IPS-18c (cell line): ENCODE results near the gene PRND.
"Not testable (repeated sequence)": the region's sequence is repeated elsewhere in the genome, so short reads cannot be mapped to it uniquely, and the experiment has no call there.

Experiments used
- H3K4me3 ChIP-seq: 2 replicates; pipeline ENCODE4 v1.7.0; 2013; ENCODE audit warnings: low read depth, mild to moderate bottlenecking, low read length, moderate library complexity; ENCODE audit not compliant: insufficient read depth
- H3K9me3 ChIP-seq: one replicate; pipeline ENCODE4 v1.6.1; 2013; ENCODE audit warnings: mild to moderate bottlenecking, low read length, moderate library complexity; ENCODE audit not compliant: control insufficient read depth, insufficient read depth

Gene PRND

DNA sequence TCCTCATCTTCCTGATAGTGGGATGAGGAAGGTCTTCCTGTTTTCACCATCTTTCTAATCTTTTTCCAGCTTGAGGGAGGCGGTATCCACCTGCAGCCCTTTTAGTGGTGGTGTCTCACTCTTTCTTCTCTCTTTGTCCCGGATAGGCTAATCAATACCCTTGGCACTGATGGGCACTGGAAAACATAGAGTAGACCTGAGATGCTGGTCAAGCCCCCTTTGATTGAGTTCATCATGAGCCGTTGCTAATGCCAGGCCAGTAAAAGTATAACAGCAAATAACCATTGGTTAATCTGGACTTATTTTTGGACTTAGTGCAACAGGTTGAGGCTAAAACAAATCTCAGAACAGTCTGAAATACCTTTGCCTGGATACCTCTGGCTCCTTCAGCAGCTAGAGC is 21.8 kb upstream of the PRND start:
- H3K9me3 ChIP-seq: no peaks in the 10 kb centered on the region
- no peak overlapping the region for H3K4me3 ChIP-seq

GRCh38 chr20:4702562-4703280 is 19.0 kb upstream of the PRND start:
- H3K4me3 ChIP-seq: no peak overlapping the region; the same call in 1 of the 2 replicates
- no peaks in the 10 kb centered on the region for H3K9me3 ChIP-seq

- no peaks in the 10 kb centered on the region for H3K9me3 ChIP-seq
- no peak overlapping the region; the same call in 1 of the 2 replicates for H3K4me3 ChIP-seq
These were observed 18.4 kb upstream of the PRND start for GRCh38 chr20:4703281-4703676.

DNA sequence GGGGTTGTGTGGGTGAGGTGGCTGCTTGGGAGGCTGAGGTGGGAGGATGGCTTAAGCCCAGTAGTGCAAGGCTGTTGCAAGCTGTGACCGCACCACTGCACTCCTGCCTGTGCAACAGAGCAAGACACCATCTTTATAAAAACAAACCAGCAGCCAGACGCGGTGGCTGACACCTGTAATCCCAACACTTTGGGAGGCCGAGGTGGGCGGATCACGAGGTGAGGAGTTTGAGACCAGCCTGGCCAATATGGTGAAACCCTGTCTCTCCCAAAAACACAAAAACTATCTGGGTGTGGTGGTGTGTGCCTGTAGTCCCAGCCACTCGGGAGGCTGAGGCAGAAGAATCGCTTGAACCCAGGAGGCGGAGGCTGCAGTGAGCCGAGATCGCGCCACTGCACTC is 14.8 kb upstream of the PRND start:
- H3K4me3 ChIP-seq, H3K9me3 ChIP-seq: not testable (repeated sequence)

GRCh38 chr20:4708036-4708435 is 13.7 kb upstream of the PRND start:
- H3K4me3 ChIP-seq: no peak overlapping the region
- H3K9me3 ChIP-seq: peaks cover 2% of the 10 kb centered on the region

GRCh38 chr20:4708856-4709255 is 12.9 kb upstream of the PRND start:
- no peak overlapping the region for H3K4me3 ChIP-seq
- H3K9me3 ChIP-seq: peaks cover 5% of the 10 kb centered on the region

DNA sequence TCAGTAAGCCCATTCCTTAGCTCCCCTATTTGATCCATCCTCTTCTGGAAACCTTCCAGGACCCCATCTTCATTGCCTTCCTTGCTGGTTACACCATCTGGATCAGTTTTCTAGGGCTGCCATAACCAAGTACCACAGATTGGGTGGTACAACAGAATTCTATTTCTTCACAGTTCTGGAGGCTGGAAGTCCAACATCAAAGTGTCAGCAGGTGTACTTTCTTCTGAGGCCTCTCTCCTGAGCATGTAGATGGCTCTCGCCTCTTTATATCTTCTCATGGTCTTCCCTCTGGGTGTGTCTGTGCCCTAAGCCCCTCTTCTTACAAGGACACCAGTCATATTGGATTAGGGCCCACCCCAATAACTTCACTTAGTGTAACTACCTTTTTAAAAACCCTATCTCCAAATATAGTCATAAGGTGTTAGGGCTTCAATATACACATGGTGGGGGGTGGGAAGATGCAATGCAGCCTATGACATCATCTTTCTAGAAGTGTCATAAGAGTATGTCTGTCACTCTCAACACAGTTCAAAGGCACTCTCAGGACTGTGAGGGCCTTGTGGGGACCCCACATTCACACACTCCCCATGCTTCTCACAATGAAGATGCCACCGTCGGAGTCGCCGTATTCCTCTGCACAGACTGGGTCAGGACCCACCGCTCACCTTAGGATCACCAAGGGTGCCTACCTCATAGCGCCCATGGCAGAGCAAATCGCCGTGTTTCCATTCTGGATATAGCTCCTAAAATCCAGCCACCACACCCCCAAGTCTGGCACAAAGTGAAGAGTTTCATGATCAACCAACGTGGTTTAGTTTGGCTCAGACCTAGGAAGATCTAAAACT is 12.2 kb upstream of the PRND start:
- H3K9me3 ChIP-seq: peaks cover 5% of the 10 kb centered on the region
- no peak overlapping the region for H3K4me3 ChIP-seq

DNA sequence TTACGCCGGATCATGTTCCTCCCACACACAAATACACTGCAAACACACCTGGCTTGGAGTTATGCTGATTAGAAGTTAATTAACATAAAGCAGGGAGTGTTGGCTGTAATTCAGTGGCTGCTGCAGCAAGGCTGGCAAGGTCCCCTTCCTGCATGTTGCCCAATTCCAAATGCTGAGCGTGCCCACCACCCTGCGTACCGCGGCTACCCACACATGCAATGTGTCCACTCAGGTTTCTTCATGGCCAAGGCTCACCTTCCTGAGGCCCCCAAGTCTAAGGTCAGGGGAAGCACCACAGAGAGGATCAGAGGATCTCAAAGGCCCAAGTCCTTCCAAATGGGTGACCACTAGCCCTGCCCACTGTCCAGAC is 11.6 kb upstream of the PRND start:
- H3K4me3 ChIP-seq: no peak overlapping the region
- H3K9me3 ChIP-seq: peaks cover 5% of the 10 kb centered on the region

DNA sequence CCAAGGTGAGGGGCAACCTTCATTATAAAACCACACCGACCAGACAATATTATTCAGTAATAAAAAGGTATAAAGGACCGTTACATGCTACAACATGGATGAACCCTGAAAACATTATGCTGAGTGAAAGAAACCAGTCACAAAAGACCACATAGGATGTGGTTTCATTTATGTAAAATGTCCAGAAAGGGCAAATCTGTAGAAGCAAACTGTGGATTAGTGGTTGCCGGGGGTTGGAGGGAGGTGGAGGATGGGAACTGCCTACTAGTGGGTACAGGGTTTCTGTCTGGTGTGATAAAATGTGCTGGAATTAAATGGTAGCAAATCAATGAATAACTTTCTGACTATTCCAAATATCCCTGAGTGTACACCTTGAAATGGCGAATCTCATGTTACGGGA is 10.2 kb upstream of the PRND start:
- H3K4me3 ChIP-seq: no peak overlapping the region
- peaks cover 5% of the 10 kb centered on the region for H3K9me3 ChIP-seq

DNA sequence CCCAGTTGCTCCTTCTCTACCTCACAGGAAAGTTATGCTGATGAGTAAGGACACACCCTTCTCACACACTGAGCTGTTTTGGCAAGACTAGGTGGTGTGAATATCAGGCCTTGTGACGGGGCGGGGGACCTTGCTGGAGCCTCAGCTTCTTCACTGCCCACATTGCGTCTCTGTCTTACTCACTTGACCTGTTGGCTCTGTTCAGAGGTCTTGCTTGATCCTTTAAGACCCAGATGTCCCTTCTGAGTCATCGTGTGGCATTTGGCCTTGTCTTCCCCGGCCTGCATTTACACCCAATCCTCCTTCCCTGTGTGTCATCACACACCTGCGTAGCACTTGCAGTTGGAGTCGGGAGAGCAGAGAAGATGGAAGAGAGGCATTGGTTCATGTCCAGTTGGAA is 8.3 kb upstream of the PRND start:
- Histone ChIP-seq H3K9me3 (peaks cover 5% of the 10 kb centered on the region), H3K4me3 (no peak overlapping the region)

DNA sequence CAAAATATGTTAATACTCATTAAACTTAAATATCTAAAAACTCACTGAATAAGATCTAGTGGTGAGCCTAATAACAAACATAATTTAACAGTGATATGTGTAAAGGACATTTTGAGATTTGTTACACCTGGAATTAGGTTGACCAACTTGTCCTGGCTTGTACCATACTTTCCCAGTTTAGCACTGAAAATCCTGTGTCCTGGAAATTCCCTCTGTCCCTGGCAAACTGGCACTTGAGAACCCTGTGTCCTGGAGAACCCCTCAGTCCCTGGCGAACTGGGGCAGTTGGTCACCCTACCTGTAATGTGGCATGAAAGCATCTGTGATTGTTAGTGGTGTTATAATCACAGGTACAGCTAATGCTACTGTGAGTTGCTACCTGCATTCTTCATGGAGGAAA is 6.9 kb upstream of the PRND start:
- Histone ChIP-seq H3K9me3 (peaks cover 4% of the 10 kb centered on the region), H3K4me3 (no peak overlapping the region)

DNA sequence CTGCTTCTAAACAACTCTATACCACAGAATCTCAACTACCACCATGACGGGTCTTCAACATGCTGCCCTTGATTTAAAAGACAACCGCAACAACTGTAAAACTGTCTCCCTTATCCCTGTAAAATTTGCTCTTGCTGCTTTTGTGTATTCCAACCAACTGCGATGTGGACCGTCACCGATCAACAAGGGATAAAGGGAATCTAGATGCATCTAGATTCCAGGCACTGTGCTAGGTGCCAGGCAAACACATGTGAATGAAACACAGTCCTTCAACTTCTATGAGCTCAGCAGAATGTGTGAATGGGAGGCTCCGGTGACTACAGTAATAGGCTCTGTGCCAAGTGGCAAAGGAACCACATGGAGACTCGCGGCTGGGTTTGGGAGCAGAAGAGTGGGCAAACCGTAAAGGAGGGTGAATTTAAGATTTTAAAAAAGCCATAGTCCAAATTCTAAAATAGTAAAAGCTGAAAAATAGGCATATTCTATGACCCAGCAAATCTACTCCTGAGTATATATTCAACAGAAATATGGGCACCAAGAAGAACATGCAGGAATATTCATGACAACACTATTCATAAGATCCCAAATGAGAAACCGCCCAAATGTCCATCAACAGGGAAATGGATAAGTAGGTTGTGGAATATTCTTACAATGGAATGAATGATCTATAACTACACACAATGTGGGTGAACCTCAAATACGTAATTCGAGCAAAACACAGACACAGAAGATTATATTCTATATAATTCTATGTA is 3.7 kb upstream of the PRND start:
- H3K4me3 ChIP-seq: no peak overlapping the region
- H3K9me3 ChIP-seq: peaks cover 3% of the 10 kb centered on the region

- no peaks in the 10 kb centered on the region for H3K9me3 ChIP-seq
- no peak overlapping the region for H3K4me3 ChIP-seq
These were observed 2.5 kb upstream of the PRND start for GRCh38 chr20:4719190-4719589.

DNA sequence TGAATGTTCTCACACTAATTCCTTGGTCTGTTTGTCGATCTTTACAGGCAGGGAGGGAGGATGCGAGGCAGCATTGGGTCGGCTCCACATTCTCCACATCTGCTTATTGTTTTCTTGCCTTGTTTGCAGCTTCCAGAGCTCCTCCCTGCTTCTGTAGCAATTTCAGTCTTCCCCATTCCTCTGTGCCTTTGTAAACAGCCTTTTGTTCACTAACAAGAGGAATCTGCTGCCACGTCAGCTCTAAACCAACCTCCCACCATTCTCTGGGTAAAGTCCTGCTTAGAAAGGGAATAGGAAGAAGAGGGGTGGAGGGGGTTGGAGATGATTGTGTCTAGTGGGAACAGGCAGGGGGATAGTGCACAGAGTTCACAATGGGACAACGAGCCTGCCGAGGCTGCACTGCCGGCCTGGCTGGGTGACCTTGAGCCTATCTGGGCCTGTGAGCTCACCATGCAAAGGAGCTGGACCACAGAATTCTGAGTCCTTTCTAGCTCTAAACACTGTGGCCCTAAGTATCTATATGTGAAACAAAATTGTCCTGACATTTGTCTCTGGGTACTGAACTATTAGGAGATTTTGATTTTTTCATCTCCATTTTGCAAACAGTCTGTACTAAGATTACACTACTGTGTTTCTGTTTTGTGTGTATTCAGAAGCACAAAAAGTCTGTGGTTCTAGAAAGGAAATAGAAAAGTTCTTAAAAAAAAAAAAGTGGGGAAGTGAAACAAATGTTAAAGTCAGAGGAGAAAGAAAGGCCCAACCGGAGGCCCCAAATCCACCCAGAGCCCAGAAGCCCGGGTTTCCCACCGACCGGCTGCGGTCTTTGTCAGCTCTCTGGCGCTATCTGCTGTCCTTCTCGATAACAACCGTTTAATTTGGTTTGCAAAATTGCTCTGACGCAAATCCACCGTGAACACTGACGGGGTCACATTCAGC is 1.4 kb upstream of the PRND start:
- H3K9me3 ChIP-seq: no peaks in the 10 kb centered on the region
- H3K4me3 ChIP-seq: no peak overlapping the region

- Histone ChIP-seq H3K4me3 (no peak overlapping the region), H3K9me3 (no peaks in the 10 kb centered on the region)
These were observed 746 bp upstream of the PRND start for GRCh38 chr20:4720977-4721349.

- no peak overlapping the region for H3K4me3 ChIP-seq
- H3K9me3 ChIP-seq: no peaks in the 10 kb centered on the region
These were observed 862 bp downstream of the PRND start for GRCh38 chr20:4722571-4722970.

DNA sequence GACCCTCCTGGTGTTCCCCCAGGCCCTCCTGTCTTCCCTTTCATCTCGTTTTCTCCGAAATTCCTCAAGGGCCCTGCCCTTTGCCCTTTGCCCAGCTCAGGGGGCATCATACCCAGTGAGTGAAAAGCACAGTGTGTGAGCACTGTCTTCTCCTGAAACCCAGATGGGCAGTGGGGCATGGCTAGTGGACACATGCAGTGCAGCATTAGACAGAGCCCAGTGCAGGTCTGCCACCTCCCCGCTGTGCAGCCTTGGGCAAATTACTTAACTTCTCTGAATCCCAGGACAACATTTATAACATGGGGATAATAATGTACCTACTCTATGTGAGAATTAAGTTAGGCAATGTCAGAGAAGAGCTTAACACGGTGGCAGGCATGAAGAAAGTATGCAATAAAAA is 1.3 kb downstream of the PRND start:
- H3K4me3 ChIP-seq: no peak overlapping the region
- H3K9me3 ChIP-seq: no peaks in the 10 kb centered on the region
